Measurements from ENCODE around the gene NODAL.

The NODAL gene

GRCh38 chr10:70462349-70462984, 21.0 kb upstream of the NODAL start:
- DNase-seq (ENCODE audit: low spot score): peak; percentile 95

- DNase-seq (ENCODE audit: low spot score): peak; percentile 81
These were observed 20.2 kb upstream of the NODAL start for GRCh38 chr10:70461397-70462348.

GRCh38 chr10:70459774-70460490, 18.5 kb upstream of the NODAL start:
- no peak for DNase-seq (ENCODE audit: low spot score)

GRCh38 chr10:70459061-70459773, 17.7 kb upstream of the NODAL start:
- DNase-seq (ENCODE audit: low spot score): no peak

- DNase-seq (ENCODE audit: low spot score): no peak
These were observed 17.0 kb upstream of the NODAL start for GRCh38 chr10:70458329-70459060.

GRCh38 chr10:70457759-70458305, 16.4 kb upstream of the NODAL start:
- no peak for DNase-seq (ENCODE audit: low spot score)

GRCh38 chr10:70456164-70456563, 14.7 kb upstream of the NODAL start:
- no peak for DNase-seq (ENCODE audit: low spot score)

GRCh38 chr10:70455213-70455630, 13.7 kb upstream of the NODAL start:
- DNase-seq (ENCODE audit: low spot score): no peak

- DNase-seq (ENCODE audit: low spot score): no peak
These were observed 6.8 kb upstream of the NODAL start for GRCh38 chr10:70448236-70448635.

- no peak for DNase-seq (ENCODE audit: low spot score)
These were observed 4.5 kb upstream of the NODAL start for GRCh38 chr10:70445718-70446657.

GRCh38 chr10:70444744-70445143, 3.3 kb upstream of the NODAL start:
- no peak for DNase-seq (ENCODE audit: low spot score)

GRCh38 chr10:70442332-70442988, 979 bp upstream of the NODAL start:
- no peak for DNase-seq (ENCODE audit: low spot score)

GRCh38 chr10:70441895-70442309, 421 bp upstream of the NODAL start:
- DNase-seq (ENCODE audit: low spot score): no peak

- DNase-seq (ENCODE audit: low spot score): no peak
These were observed 953 bp downstream of the NODAL start for GRCh38 chr10:70440296-70441160.

GRCh38 chr10:70437721-70438120, 3.8 kb downstream of the NODAL start:
- DNase-seq (ENCODE audit: low spot score): no peak

GRCh38 chr10:70435241-70436085, 6.0 kb downstream of the NODAL start:
- no peak for DNase-seq (ENCODE audit: low spot score)

- DNase-seq (ENCODE audit: low spot score): no peak
These were observed 7.8 kb downstream of the NODAL start for GRCh38 chr10:70433581-70434280.

All from cerebellar cortex (tissue), 1 donor.